OCI-M2 (cell line): ENCODE measurements around the gene METTL25.
"Not testable (repeated sequence)": the region's sequence is repeated elsewhere in the genome, so short reads cannot be mapped to it uniquely, and the experiment has no call there.

ENCODE experiments used
- DNase-seq: peaks from one replicate; lab custom pipeline; 2025; ENCODE audit not compliant: unreplicated experiment; lab: John Stamatoyannopoulos, UW

Gene METTL25

GRCh38 chr12:82358200-82359114 is at the start of gene METTL25, which contains the start of gene CCDC59:
METTL25 (plus strand) TSS chr12:82358529; CDS start chr12:82358566, 37 bp downstream.
CCDC59 (minus strand) TSS chr12:82358387; CDS start chr12:82358376, 11 bp downstream.
- peak; percentile 73 for DNase-seq

GRCh38 chr12:82314406-82314892 is 43.9 kb upstream of the METTL25 start:
- DNase-seq: no peak

GRCh38 chr12:82319276-82319675 is 39.1 kb upstream of the METTL25 start:
- DNase-seq: no peak

GRCh38 chr12:82325540-82326336 is 32.6 kb upstream of the METTL25 start:
- DNase-seq: no peak

- DNase-seq: no peak
These were observed 31.3 kb upstream of the METTL25 start for GRCh38 chr12:82326905-82327503.

GRCh38 chr12:82327861-82328260 is 30.5 kb upstream of the METTL25 start:
- DNase-seq: no peak

- DNase-seq: no peak
These were observed 28.8 kb upstream of the METTL25 start for GRCh38 chr12:82329508-82329907.

- no peak for DNase-seq
These were observed 8.2 kb upstream of the METTL25 start for GRCh38 chr12:82350161-82350560.

GRCh38 chr12:82351390-82351789 is 6.9 kb upstream of the METTL25 start:
- no peak for DNase-seq

- no peak for DNase-seq
These were observed 989 bp upstream of the METTL25 start for GRCh38 chr12:82357340-82357739.

- DNase-seq: no peak
These were observed 507 bp upstream of the METTL25 start for GRCh38 chr12:82357845-82358199.

GRCh38 chr12:82359115-82359478 is 768 bp downstream of the METTL25 start:
- DNase-seq: no peak

GRCh38 chr12:82360834-82361233 is 2.5 kb downstream of the METTL25 start:
- DNase-seq: not testable (repeated sequence)

- no peak for DNase-seq
These were observed 3.2 kb downstream of the METTL25 start for GRCh38 chr12:82361461-82361915.

- DNase-seq: no peak
These were observed 5.7 kb downstream of the METTL25 start for GRCh38 chr12:82363990-82364389.

- DNase-seq: no peak
These were observed 7.9 kb downstream of the METTL25 start for GRCh38 chr12:82366197-82366596.

- DNase-seq: no peak
These were observed 16.9 kb downstream of the METTL25 start for GRCh38 chr12:82375201-82375600.

GRCh38 chr12:82378997-82379396 is 20.7 kb downstream of the METTL25 start:
- DNase-seq: no peak

- no peak for DNase-seq
These were observed 25.7 kb downstream of the METTL25 start for GRCh38 chr12:82383930-82384552.

- DNase-seq: no peak
These were observed 40.5 kb downstream of the METTL25 start for GRCh38 chr12:82398879-82399278.

GRCh38 chr12:82400819-82401218 is 42.5 kb downstream of the METTL25 start:
- DNase-seq: no peak
